SU-DHL-6 (cell line): ENCODE data around the gene OR7E24.

Experiments
- H2AFZ ChIP-seq: fragments of 200-600 bp; sonication (generic); 2 replicates; pipeline ENCODE4 v1.6.1; 2014; ENCODE audit warnings: low read depth, mild to moderate bottlenecking, moderate library complexity, mixed read lengths, antibody characterized with exemption, low read length; ENCODE audit not compliant: severe bottlenecking
- H3F3A ChIP-seq: fragments of 200-600 bp; shearing (Covaris generic); 2 replicates; pipeline ENCODE4 v1.6.0; 2016; ENCODE audit warnings: antibody characterized with exemption, mild to moderate bottlenecking; ENCODE audit not compliant: insufficient read depth
- H3K27ac ChIP-seq: fragments of 200-600 bp; sonication (generic); 2 replicates; pipeline ENCODE4 v1.5.1; 2016; ENCODE audit warnings: low read depth, mild to moderate bottlenecking, low read length, moderate library complexity, mixed read lengths
- H3K27me3 ChIP-seq: fragments of 200-600 bp; sonication (generic), shearing (Covaris generic); 2 replicates; pipeline ENCODE4 v1.6.0; 2014; ENCODE audit warnings: mild to moderate bottlenecking, low read length
- H3K36me3 ChIP-seq: fragments of 200-600 bp; sonication (generic); 2 replicates; pipeline ENCODE4 v1.6.1; 2014; ENCODE audit warnings: mild to moderate bottlenecking, low read length, mixed read lengths
- H3K4me2 ChIP-seq: fragments of 300-600, 200-600 bp; shearing (Covaris generic), sonication (generic); 2 replicates; pipeline ENCODE4 v1.6.0; 2014; ENCODE audit warnings: low read length, low read depth, mild to moderate bottlenecking; ENCODE audit not compliant: poor library complexity, severe bottlenecking
- H3K4me3 ChIP-seq: fragments of 200-600 bp; sonication (generic); 2 replicates; pipeline ENCODE4 v1.5.1; 2014; ENCODE audit warnings: antibody characterized with exemption, low read length, mild to moderate bottlenecking, mixed read lengths; ENCODE audit not compliant: insufficient read depth, poor library complexity, severe bottlenecking
- H3K79me2 ChIP-seq: fragments of 200-600 bp; sonication (generic); 2 replicates; pipeline ENCODE4 v1.6.1; 2014; ENCODE audit warnings: mild to moderate bottlenecking, low read length, moderate library complexity; ENCODE audit not compliant: insufficient read depth
- H3K9ac ChIP-seq: fragments of 200-600 bp; sonication (generic); 2 replicates; pipeline ENCODE4 v1.7.0; 2014; ENCODE audit warnings: mild to moderate bottlenecking, low read length
- H3K9me2 ChIP-seq: fragments of 200-600 bp; sonication (generic); replicated peaks from 2 replicates; pipeline ENCODE4 v1.6.1; 2014; ENCODE audit warnings: low read length; ENCODE audit not compliant: insufficient read depth
- H3K9me3 ChIP-seq: fragments of 200-600 bp; sonication (generic); 2 replicates; pipeline ENCODE4 v1.6.1; 2014; ENCODE audit warnings: low read length, mixed read lengths; ENCODE audit not compliant: insufficient read depth
- H4K20me1 ChIP-seq: fragments of 200-600 bp; sonication (generic); 2 replicates; pipeline ENCODE4 v1.6.1; 2014; ENCODE audit warnings: low read depth, mild to moderate bottlenecking, antibody characterized with exemption, low read length, moderate library complexity, mixed read lengths
- EZH2phosphoT487 ChIP-seq: fragments of 200-600 bp; sonication (generic), shearing (Covaris generic); conservative IDR thresholded peaks from 2 replicates; pipeline ENCODE4 v1.6.1; 2018; ENCODE audit warnings: mild to moderate bottlenecking, antibody characterized with exemption, low read length, moderate library complexity, mixed read lengths
- TF ChIP-seq, protein P1 (sequence below): fragments of 200-600 bp; sonication (generic); IDR thresholded peaks from one replicate; pipeline ENCODE4 v1.5.1; 2017; ENCODE audit warnings: antibody characterized with exemption, mild to moderate bottlenecking, low read length, moderate library complexity; ENCODE audit not compliant: insufficient read depth, poor library complexity, severe bottlenecking

OR7E24 gene

DNA sequence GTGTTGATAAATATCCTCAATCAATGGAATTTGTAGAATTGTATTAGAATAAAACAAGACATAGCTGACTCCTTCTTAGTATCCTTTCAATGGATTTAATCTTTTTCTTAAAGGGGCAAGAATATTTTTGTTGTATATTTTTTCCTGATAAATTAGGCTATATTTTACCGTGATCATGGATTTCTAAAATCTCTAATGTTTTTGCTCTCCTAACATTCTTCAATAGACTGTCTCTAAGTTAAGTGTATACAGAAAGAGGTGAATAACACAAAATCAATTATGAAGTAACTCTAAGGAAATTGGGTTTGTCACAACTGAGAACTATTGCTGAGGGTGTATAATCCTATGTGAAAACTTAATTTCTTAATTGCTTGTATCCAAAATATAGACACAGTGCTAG is at the start of gene OR7E24:
OR7E24 (plus strand) TSS at position 301 of the 400 bp plus-strand sequence. CDS start 114 bp downstream, outside the sequence.
- H3K4me3 ChIP-seq = no peak within 1 kb of the TSS
- H3K4me2 ChIP-seq = no peak within 1 kb of the TSS
- H3K27ac ChIP-seq = no peak within 1 kb of the TSS
- no peaks in the 10 kb centered on the region for H3K36me3 ChIP-seq
- H3K9me3 ChIP-seq = no peaks in the 10 kb centered on the region
- H3K27me3 ChIP-seq = no peaks in the 10 kb centered on the region
- TF ChIP-seq, protein P1, sequence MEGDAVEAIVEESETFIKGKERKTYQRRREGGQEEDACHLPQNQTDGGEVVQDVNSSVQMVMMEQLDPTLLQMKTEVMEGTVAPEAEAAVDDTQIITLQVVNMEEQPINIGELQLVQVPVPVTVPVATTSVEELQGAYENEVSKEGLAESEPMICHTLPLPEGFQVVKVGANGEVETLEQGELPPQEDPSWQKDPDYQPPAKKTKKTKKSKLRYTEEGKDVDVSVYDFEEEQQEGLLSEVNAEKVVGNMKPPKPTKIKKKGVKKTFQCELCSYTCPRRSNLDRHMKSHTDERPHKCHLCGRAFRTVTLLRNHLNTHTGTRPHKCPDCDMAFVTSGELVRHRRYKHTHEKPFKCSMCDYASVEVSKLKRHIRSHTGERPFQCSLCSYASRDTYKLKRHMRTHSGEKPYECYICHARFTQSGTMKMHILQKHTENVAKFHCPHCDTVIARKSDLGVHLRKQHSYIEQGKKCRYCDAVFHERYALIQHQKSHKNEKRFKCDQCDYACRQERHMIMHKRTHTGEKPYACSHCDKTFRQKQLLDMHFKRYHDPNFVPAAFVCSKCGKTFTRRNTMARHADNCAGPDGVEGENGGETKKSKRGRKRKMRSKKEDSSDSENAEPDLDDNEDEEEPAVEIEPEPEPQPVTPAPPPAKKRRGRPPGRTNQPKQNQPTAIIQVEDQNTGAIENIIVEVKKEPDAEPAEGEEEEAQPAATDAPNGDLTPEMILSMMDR = no peak
- no peak for TF ChIP-seq EZH2phosphoT487
- H3F3A ChIP-seq = no peaks in the 10 kb centered on the region
- no peaks in the 10 kb centered on the region for H4K20me1 ChIP-seq
- H3K79me2 ChIP-seq = no peaks in the 10 kb centered on the region
- no peaks in the 10 kb centered on the region for H3K9me2 ChIP-seq
- H2AFZ ChIP-seq = no peak within 1 kb of the TSS
- H3K9ac ChIP-seq = no peak within 1 kb of the TSS

DNA sequence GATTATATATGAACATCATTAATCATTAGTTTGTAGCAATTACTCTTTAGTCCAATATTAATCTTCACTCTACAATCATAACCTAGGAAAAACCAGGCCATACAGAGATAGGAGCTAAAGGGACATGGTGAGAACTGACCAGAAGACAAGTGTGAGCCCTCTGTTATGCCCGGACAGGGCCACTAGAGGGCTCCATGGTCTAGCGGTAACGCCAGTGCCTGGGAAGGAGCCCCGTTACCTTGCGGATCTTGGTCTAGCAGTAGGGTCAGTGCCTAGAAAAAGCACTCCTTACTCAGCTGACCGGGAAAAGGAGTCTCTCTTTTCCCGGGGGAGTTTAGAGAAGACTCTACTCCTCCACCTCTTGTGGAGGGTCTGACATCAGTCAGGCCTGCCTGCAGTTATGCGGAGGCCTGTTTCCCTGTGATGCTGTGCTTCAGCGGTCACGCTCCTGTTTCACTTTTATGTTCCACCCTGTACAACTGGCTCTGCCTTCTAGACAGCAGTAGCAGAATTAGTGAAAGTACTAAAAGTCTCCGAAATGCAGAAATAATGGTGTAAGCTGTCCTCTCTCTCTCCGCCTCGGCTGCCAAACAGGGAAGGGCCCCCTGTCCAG is 45.1 kb upstream of the OR7E24 start:
- no peaks in the 10 kb centered on the region for H3K9me3 ChIP-seq
- H3K27me3 ChIP-seq = no peaks in the 10 kb centered on the region
- H2AFZ ChIP-seq = no peak overlapping the region
- H3K9me2 ChIP-seq = no peaks in the 10 kb centered on the region
- no peak overlapping the region for H3K4me2 ChIP-seq
- no peaks in the 10 kb centered on the region for H3F3A ChIP-seq
- no peaks in the 10 kb centered on the region for H3K36me3 ChIP-seq
- H3K9ac ChIP-seq = no peak overlapping the region
- no peak overlapping the region for H3K4me3 ChIP-seq
- H3K27ac ChIP-seq = no peak overlapping the region
- H4K20me1 ChIP-seq = no peaks in the 10 kb centered on the region
- TF ChIP-seq, protein P1 = peak; percentile 67
- TF ChIP-seq EZH2phosphoT487 = no peak
- H3K79me2 ChIP-seq = no peaks in the 10 kb centered on the region

DNA sequence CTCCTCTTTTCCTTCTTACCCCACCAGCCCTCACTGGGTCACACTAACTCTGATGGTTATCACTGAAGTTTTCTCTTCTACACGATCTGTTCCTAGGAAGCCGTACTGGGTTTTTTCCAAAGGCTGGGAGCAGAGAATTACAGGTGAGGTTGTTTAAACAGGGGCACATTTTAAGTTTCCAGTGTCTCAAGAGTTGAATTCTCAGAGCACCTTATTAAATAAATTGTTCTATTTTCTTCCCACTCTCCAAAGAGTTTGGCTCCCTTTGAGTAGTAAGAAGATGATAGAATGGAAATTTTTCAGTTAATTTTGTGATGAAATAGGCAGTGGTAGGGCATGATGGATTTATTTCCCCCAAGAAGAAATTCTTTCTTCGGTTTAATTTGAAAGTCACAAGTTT is 31.2 kb upstream of the OR7E24 start, which contains the start of gene OR7D4:
OR7D4 (minus strand) TSS at position 101 of the 400 bp plus-strand sequence. CDS start 4,752 bp downstream, outside the sequence.
- Histone ChIP-seq H3K9ac (no peak within 1 kb of the TSS), H2AFZ (no peak within 1 kb of the TSS), H3K27ac (no peak within 1 kb of the TSS), H3K9me2 (no peaks in the 10 kb centered on the region), H3F3A (no peaks in the 10 kb centered on the region), H3K9me3 (no peaks in the 10 kb centered on the region; the same call in 1 of the 2 replicates), H3K4me3 (no peak within 1 kb of the TSS), H3K4me2 (no peak within 1 kb of the TSS), H4K20me1 (no peaks in the 10 kb centered on the region), H3K36me3 (no peaks in the 10 kb centered on the region), H3K27me3 (no peaks in the 10 kb centered on the region), H3K79me2 (no peaks in the 10 kb centered on the region)
- no peak for TF ChIP-seq EZH2phosphoT487
- TF ChIP-seq, protein P1 = no peak
